ENCODE data around the gene PLBD1. TPM values are rescaled to one million over a fixed set of nuclear protein-coding genes. Genes with fewer than 3 reads are reported as not detected.

The PLBD1 gene, protein sequence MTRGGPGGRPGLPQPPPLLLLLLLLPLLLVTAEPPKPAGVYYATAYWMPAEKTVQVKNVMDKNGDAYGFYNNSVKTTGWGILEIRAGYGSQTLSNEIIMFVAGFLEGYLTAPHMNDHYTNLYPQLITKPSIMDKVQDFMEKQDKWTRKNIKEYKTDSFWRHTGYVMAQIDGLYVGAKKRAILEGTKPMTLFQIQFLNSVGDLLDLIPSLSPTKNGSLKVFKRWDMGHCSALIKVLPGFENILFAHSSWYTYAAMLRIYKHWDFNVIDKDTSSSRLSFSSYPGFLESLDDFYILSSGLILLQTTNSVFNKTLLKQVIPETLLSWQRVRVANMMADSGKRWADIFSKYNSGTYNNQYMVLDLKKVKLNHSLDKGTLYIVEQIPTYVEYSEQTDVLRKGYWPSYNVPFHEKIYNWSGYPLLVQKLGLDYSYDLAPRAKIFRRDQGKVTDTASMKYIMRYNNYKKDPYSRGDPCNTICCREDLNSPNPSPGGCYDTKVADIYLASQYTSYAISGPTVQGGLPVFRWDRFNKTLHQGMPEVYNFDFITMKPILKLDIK
- polyA plus RNA-seq (2012; ENCODE audit: insufficient read length, low read depth), result 11.0 TPM

- no peak for TF ChIP-seq TAF1 (IDR thresholded peaks at IDR 0.05; ENCODE audit: borderline replicate concordance, insufficient read depth, low read length)
- TF ChIP-seq, protein P1, sequence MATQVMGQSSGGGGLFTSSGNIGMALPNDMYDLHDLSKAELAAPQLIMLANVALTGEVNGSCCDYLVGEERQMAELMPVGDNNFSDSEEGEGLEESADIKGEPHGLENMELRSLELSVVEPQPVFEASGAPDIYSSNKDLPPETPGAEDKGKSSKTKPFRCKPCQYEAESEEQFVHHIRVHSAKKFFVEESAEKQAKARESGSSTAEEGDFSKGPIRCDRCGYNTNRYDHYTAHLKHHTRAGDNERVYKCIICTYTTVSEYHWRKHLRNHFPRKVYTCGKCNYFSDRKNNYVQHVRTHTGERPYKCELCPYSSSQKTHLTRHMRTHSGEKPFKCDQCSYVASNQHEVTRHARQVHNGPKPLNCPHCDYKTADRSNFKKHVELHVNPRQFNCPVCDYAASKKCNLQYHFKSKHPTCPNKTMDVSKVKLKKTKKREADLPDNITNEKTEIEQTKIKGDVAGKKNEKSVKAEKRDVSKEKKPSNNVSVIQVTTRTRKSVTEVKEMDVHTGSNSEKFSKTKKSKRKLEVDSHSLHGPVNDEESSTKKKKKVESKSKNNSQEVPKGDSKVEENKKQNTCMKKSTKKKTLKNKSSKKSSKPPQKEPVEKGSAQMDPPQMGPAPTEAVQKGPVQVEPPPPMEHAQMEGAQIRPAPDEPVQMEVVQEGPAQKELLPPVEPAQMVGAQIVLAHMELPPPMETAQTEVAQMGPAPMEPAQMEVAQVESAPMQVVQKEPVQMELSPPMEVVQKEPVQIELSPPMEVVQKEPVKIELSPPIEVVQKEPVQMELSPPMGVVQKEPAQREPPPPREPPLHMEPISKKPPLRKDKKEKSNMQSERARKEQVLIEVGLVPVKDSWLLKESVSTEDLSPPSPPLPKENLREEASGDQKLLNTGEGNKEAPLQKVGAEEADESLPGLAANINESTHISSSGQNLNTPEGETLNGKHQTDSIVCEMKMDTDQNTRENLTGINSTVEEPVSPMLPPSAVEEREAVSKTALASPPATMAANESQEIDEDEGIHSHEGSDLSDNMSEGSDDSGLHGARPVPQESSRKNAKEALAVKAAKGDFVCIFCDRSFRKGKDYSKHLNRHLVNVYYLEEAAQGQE (IDR thresholded peaks at IDR 0.05; ENCODE audit: insufficient read depth in 1 of 2, low read depth in 2 of 2, low read length in 2 of 2), result no peak
- no peak for TF ChIP-seq POLR2AphosphoS5 (IDR thresholded peaks at IDR 0.05; ENCODE audit: low read depth, low read length)
- no peak for TF ChIP-seq SIN3A (IDR thresholded peaks at IDR 0.05; ENCODE audit: borderline replicate concordance, insufficient read depth, low read length)
- no peak for TF ChIP-seq FOXP2 (optimal IDR thresholded peaks at IDR 0.05; ENCODE audit: borderline replicate concordance, extremely low read depth, extremely low read length, insufficient read depth)
Observed at GRCh38 chr12:14567351-14568162, at the start of gene PLBD1. Gene PLBD1 (minus strand): TSS chr12:14567883. CDS start chr12:14567696, 187 bp downstream.

- TF ChIP-seq POLR2AphosphoS5 (IDR thresholded peaks at IDR 0.05; ENCODE audit: low read depth, low read length) (no peak), SIN3A (IDR thresholded peaks at IDR 0.05; ENCODE audit: borderline replicate concordance, insufficient read depth, low read length) (no peak), FOXP2 (optimal IDR thresholded peaks at IDR 0.05; ENCODE audit: borderline replicate concordance, extremely low read depth, extremely low read length, insufficient read depth) (no peak), TAF1 (IDR thresholded peaks at IDR 0.05; ENCODE audit: borderline replicate concordance, insufficient read depth, low read length) (no peak)
Observed at GRCh38 chr12:14614704-14615121, 47.0 kb upstream of the PLBD1 start.

GRCh38 chr12:14613718-14614117 lies 46.0 kb upstream of the PLBD1 start:
- TF ChIP-seq, protein P1 (IDR thresholded peaks at IDR 0.05; ENCODE audit: insufficient read depth in 1 of 2, low read depth in 2 of 2, low read length in 2 of 2), result no peak
- TF ChIP-seq FOXP2 (optimal IDR thresholded peaks at IDR 0.05; ENCODE audit: borderline replicate concordance, extremely low read depth, extremely low read length, insufficient read depth) (no peak), SIN3A (IDR thresholded peaks at IDR 0.05; ENCODE audit: borderline replicate concordance, insufficient read depth, low read length) (no peak), POLR2AphosphoS5 (IDR thresholded peaks at IDR 0.05; ENCODE audit: low read depth, low read length) (no peak), TAF1 (IDR thresholded peaks at IDR 0.05; ENCODE audit: borderline replicate concordance, insufficient read depth, low read length) (no peak)

DNA sequence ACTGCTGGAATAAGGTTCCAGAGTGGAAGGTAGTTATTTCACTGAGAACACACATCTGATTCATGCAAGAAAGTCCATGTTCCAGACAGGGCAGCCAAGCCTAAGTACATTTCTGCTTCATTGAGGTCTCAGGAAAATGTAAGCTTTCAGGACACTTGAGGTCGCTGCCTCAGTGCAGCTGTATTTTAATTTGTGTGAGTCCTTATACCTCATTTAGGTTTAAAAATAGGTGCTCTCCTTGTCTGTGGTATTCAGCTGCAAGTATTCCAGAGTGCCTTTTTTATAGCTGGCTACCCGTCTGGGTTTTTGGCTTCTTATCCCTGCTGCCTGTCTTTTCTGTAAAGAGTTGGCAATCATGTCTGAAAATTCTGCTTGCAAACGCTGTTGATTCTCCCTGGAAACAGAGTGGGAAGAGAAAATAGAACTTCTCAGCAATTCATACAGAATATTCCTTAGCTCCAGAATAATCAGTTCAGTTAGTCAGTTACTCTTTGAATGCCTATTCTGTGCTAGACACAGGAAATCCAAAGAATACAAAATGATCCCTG lies 45.3 kb upstream of the PLBD1 start:
- no peak for TF ChIP-seq SIN3A (IDR thresholded peaks at IDR 0.05; ENCODE audit: borderline replicate concordance, insufficient read depth, low read length)
- TF ChIP-seq, protein P1 (IDR thresholded peaks at IDR 0.05; ENCODE audit: insufficient read depth in 1 of 2, low read depth in 2 of 2, low read length in 2 of 2), result no peak
- TF ChIP-seq FOXP2 (optimal IDR thresholded peaks at IDR 0.05; ENCODE audit: borderline replicate concordance, extremely low read depth, extremely low read length, insufficient read depth), result no peak
- no peak for TF ChIP-seq POLR2AphosphoS5 (IDR thresholded peaks at IDR 0.05; ENCODE audit: low read depth, low read length)

DNA sequence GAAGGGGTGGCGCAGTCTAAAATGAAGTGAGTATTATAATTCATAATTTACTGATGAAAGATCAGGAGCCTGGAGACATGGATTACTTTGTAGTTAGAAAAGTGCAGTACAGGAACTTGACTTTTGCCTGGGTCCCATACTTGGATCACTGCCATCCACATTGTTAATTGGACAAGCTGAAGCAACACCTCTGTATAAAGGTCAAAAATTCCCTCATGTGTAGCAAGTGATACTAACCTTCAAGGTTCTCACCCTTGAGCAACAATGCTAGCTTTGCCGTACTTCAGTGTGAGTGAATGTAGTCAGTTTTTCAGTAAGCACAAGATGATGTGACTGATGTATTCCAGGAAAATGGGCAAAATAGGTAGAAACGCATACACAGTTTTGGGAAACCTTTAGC lies 44.6 kb upstream of the PLBD1 start:
- TF ChIP-seq FOXP2 (optimal IDR thresholded peaks at IDR 0.05; ENCODE audit: borderline replicate concordance, extremely low read depth, extremely low read length, insufficient read depth), result no peak

Measured in PFSK-1 (cell line).